ENCODE data around the gene FGGY.

The FGGY gene

DNA sequence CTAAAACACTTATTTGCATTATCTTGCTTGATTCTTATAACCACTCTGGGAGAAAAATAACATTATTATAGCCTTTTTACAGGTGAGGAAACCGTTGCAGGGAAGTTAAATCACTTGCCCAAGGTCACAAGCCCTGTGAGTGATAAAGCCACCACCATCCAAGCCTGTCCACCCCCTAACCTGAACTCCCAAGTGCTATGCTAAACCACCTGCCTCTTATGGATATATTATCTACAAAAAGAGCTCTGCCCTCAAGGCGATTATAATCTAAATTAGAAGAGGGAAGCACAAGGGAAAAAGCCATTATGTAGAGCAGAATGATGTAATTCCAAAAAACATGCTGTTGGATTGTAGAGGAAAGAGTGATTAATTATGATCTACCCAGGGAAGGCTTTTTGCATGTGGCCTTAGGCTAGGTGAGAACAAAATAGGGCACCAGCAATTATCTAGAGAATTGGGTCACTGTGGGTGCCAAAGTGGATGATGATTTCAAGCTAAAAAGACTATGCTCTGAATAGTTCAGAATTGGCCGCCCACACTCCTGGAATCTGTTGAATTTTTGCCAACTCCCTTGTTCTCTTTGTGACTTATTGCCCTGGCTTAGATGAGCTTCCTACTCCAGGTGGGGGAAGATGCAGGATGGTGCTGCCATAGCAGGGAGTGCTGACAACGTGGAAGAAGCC is 205.3 kb downstream of the FGGY start:
- H3K4me3 ChIP-seq (ENCODE audit: severe bottlenecking), result no peak overlapping the region
- DNase-seq (ENCODE audit: low spot score) (no peak), ATAC-seq (ENCODE audit: low read depth) (peak; percentile 12; the same call in 1 of the 3 replicates)
- peaks cover 37% of the 10 kb centered on the region for H3K4me1 ChIP-seq (ENCODE audit: insufficient read depth, poor library complexity, severe bottlenecking)
- H3K9me3 ChIP-seq (ENCODE audit: severe bottlenecking), result no peaks in the 10 kb centered on the region
- TF ChIP-seq CTCF (IDR thresholded peaks at IDR 0.05; ENCODE audit: poor library complexity, severe bottlenecking), result no peak
- H3K27ac ChIP-seq (ENCODE audit: poor library complexity, severe bottlenecking), result peak overlapping the region; percentile 78
- no peaks in the 10 kb centered on the region for H3K27me3 ChIP-seq (ENCODE audit: insufficient read depth, poor library complexity, severe bottlenecking)
- H3K36me3 ChIP-seq (ENCODE audit: low read depth), result no peaks in the 10 kb centered on the region

GRCh38 chr1:59504276-59504675 is 207.4 kb downstream of the FGGY start:
- H3K9me3 ChIP-seq (ENCODE audit: severe bottlenecking), result no peaks in the 10 kb centered on the region
- no peak for DNase-seq (ENCODE audit: low spot score)
- peaks cover 28% of the 10 kb centered on the region for H3K4me1 ChIP-seq (ENCODE audit: insufficient read depth, poor library complexity, severe bottlenecking)
- no peaks in the 10 kb centered on the region for H3K36me3 ChIP-seq (ENCODE audit: low read depth)
- no peak for TF ChIP-seq CTCF (IDR thresholded peaks at IDR 0.05; ENCODE audit: poor library complexity, severe bottlenecking)
- no peak for ATAC-seq (ENCODE audit: low read depth)
- no peak overlapping the region for H3K4me3 ChIP-seq (ENCODE audit: severe bottlenecking)
- H3K27me3 ChIP-seq (ENCODE audit: insufficient read depth, poor library complexity, severe bottlenecking), result no peaks in the 10 kb centered on the region
- H3K27ac ChIP-seq (ENCODE audit: poor library complexity, severe bottlenecking), result no peak overlapping the region

DNA sequence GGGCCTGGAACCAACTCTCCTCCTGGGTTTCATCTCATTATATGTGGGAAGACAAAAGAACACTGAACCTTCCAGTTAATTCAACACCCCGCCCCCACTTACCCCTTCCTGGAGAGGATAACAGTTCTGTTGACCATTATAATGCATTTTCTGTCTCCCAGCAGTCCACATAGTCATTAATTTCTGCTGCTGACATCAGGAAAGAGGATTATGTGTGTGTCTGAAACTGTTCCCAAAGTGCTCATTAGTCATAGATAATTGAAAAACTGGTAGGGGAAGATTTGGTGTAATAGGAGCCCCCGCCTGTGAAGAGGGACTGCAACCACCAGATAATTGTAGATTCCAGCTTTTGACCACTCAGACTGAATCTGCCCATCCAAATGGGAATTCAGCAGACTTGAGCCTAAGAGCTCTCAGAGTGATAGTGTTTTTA is 208.7 kb downstream of the FGGY start:
- peaks cover 17% of the 10 kb centered on the region for H3K4me1 ChIP-seq (ENCODE audit: insufficient read depth, poor library complexity, severe bottlenecking)
- no peaks in the 10 kb centered on the region for H3K27me3 ChIP-seq (ENCODE audit: insufficient read depth, poor library complexity, severe bottlenecking)
- no peaks in the 10 kb centered on the region for H3K36me3 ChIP-seq (ENCODE audit: low read depth)
- no peak overlapping the region for H3K27ac ChIP-seq (ENCODE audit: poor library complexity, severe bottlenecking)
- no peaks in the 10 kb centered on the region for H3K9me3 ChIP-seq (ENCODE audit: severe bottlenecking)
- H3K4me3 ChIP-seq (ENCODE audit: severe bottlenecking), result no peak overlapping the region
- TF ChIP-seq CTCF (IDR thresholded peaks at IDR 0.05; ENCODE audit: poor library complexity, severe bottlenecking), result no peak
- DNase-seq (ENCODE audit: low spot score), result no peak
- no peak; the same call in 2 of the 3 replicates for ATAC-seq (ENCODE audit: low read depth)

DNA sequence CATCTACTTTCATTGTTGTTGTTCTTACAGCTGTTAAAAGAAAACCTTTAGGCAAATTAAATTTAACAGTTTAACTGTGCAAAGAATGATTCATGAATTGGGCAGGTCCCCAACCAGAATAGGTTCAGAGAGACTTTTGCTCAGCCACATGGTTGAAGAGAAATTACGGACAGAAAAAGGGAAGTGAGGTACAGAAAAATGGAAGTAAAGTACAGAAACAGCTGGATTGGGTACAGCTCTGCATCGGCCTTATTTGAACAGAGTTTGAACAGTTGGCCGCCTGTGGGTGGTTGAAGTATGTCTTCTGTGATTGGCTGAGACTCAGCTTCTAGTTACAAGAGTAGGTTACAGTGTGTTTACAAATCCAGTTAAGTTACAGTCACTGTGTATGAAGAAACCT is 210.1 kb downstream of the FGGY start:
- peaks cover 9% of the 10 kb centered on the region for H3K4me1 ChIP-seq (ENCODE audit: insufficient read depth, poor library complexity, severe bottlenecking)
- no peaks in the 10 kb centered on the region for H3K36me3 ChIP-seq (ENCODE audit: low read depth)
- H3K27me3 ChIP-seq (ENCODE audit: insufficient read depth, poor library complexity, severe bottlenecking), result no peaks in the 10 kb centered on the region
- no peaks in the 10 kb centered on the region for H3K9me3 ChIP-seq (ENCODE audit: severe bottlenecking)
- no peak overlapping the region for H3K4me3 ChIP-seq (ENCODE audit: severe bottlenecking)
- no peak for DNase-seq (ENCODE audit: low spot score)
- TF ChIP-seq CTCF (IDR thresholded peaks at IDR 0.05; ENCODE audit: poor library complexity, severe bottlenecking), result no peak
- no peak for ATAC-seq (ENCODE audit: low read depth)
- H3K27ac ChIP-seq (ENCODE audit: poor library complexity, severe bottlenecking), result no peak overlapping the region

DNA sequence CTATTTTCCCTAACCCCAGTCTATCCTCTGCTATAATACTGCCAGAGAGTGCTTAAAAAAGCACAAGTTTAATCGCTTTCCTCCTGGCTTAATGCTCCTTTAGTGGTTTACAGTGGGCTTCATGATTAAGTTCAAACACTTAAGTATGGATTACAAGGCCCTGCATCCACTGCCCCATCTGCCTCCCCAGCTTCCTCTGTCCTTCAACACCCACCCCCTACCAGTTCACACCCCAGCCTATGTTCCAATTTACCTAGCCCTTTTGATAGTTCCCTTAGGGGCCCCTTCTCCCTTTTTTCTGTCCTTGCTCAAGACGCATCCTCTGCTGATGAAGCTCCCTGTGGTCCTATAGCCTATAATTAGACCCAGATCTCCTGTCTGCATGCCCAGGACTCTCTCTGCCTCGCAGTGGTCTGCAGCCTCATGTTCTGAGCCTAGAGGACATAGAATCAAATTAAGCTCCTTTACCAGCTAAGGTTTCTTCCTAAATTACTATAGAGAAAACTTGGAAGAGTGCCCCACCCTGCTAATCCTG is 212.5 kb downstream of the FGGY start:
- ATAC-seq (ENCODE audit: low read depth) (no peak), DNase-seq (ENCODE audit: low spot score) (no peak)
- no peaks in the 10 kb centered on the region for H3K9me3 ChIP-seq (ENCODE audit: severe bottlenecking)
- H3K4me3 ChIP-seq (ENCODE audit: severe bottlenecking), result no peak overlapping the region
- TF ChIP-seq CTCF (IDR thresholded peaks at IDR 0.05; ENCODE audit: poor library complexity, severe bottlenecking), result no peak
- H3K27me3 ChIP-seq (ENCODE audit: insufficient read depth, poor library complexity, severe bottlenecking), result no peaks in the 10 kb centered on the region
- no peak overlapping the region for H3K27ac ChIP-seq (ENCODE audit: poor library complexity, severe bottlenecking)
- H3K4me1 ChIP-seq (ENCODE audit: insufficient read depth, poor library complexity, severe bottlenecking), result peaks cover 3% of the 10 kb centered on the region
- no peaks in the 10 kb centered on the region for H3K36me3 ChIP-seq (ENCODE audit: low read depth)
